Mesenchymal stem cell (in vitro differentiated cells and primary cell): ENCODE results near the gene GFOD1.

Experiments
- DNase-seq: peaks from one replicate; pipeline ENCODE4 v3.0.0-alpha.2; 2013
- H2AFZ ChIP-seq: one replicate; pipeline ENCODE4 v1.6.1; 2013; ENCODE audit warnings: low read depth, mild to moderate bottlenecking, control low read depth, inconsistent platforms, low read length, moderate library complexity
- H2AK5ac ChIP-seq: 2 replicates; pipeline ENCODE4 v1.6.1; 2013; ENCODE audit warnings: low read length, moderate library complexity, mild to moderate bottlenecking, inconsistent platforms; ENCODE audit not compliant: severe bottlenecking
- H2BK120ac ChIP-seq: one replicate; pipeline ENCODE4 v1.6.1; 2013; ENCODE audit warnings: low read depth, mild to moderate bottlenecking, inconsistent platforms, low read length, moderate library complexity
- H2BK12ac ChIP-seq, 2 experiments: one replicate each; pipeline ENCODE4 v1.6.1; 2013; ENCODE audit warnings: inconsistent platforms in 2 of 2, low read length in 2 of 2, mild to moderate bottlenecking in 2 of 2, moderate library complexity in 2 of 2, control low read depth in 1 of 2
- H2BK15ac ChIP-seq: one replicate; pipeline ENCODE4 v1.6.1; 2013; ENCODE audit warnings: mild to moderate bottlenecking, low read depth, inconsistent platforms; ENCODE audit not compliant: poor library complexity, severe bottlenecking
- H2BK5ac ChIP-seq: 2 replicates; pipeline ENCODE4 v1.6.1; 2013; ENCODE audit warnings: low read depth, mild to moderate bottlenecking, low read length, control low read depth, inconsistent platforms; ENCODE audit not compliant: poor library complexity, severe bottlenecking
- H3K14ac ChIP-seq, 2 experiments: one replicate each; pipeline ENCODE4 v1.6.1; 2013; ENCODE audit warnings: inconsistent platforms in 2 of 2, low read length in 2 of 2, control low read depth in 1 of 2, mild to moderate bottlenecking in 1 of 2, moderate library complexity in 1 of 2
- H3K18ac ChIP-seq, 2 experiments: one replicate each; pipeline ENCODE4 v1.6.1; 2013; ENCODE audit warnings: inconsistent platforms in 2 of 2, low read length in 2 of 2, control low read depth in 1 of 2, low read depth in 1 of 2, mild to moderate bottlenecking in 1 of 2
- H3K23ac ChIP-seq, 2 experiments: one replicate each; pipeline ENCODE4 v1.6.1; 2013; ENCODE audit warnings: inconsistent platforms in 2 of 2, low read length in 2 of 2, mild to moderate bottlenecking in 2 of 2, moderate library complexity in 2 of 2, control low read depth in 1 of 2
- H3K27ac ChIP-seq: 2 replicates; pipeline ENCODE4 v1.5.1; 2013; ENCODE audit warnings: mild to moderate bottlenecking, moderate library complexity, low read length, control low read depth, inconsistent platforms; ENCODE audit not compliant: poor library complexity, severe bottlenecking
- H3K27me3 ChIP-seq, 2 experiments: 2 replicates each; pipeline versions ENCODE4 v1.6.1 to v1.7.0; 2013; ENCODE audit warnings: low read length in 2 of 2, mild to moderate bottlenecking in 2 of 2, moderate library complexity in 2 of 2, control low read depth in 1 of 2, inconsistent platforms in 1 of 2; ENCODE audit not compliant: control insufficient read depth in 1 of 2, insufficient read depth in 1 of 2
- H3K36me3 ChIP-seq, 2 experiments: 2 replicates each; pipeline versions ENCODE4 v1.6.1 to v1.7.0; 2013; ENCODE audit warnings: low read length in 2 of 2, control low read depth in 1 of 2, inconsistent platforms in 1 of 2, low read depth in 1 of 2, mild to moderate bottlenecking in 1 of 2; ENCODE audit not compliant: insufficient read depth in 2 of 2, control insufficient read depth in 1 of 2
- H3K4ac ChIP-seq, 2 experiments: one replicate each; pipeline ENCODE4 v1.6.1; 2013; ENCODE audit warnings: inconsistent platforms in 2 of 2, low read length in 2 of 2, mild to moderate bottlenecking in 2 of 2, moderate library complexity in 2 of 2, control low read depth in 1 of 2, low read depth in 1 of 2
- H3K4me1 ChIP-seq: 2 replicates; pipeline ENCODE4 v1.6.1; 2013; ENCODE audit warnings: low read depth, low read length, control low read depth; ENCODE audit not compliant: control insufficient read depth, insufficient read depth
- H3K4me2 ChIP-seq: 2 replicates; pipeline ENCODE4 v1.6.1; 2013; ENCODE audit warnings: low read length, mild to moderate bottlenecking, inconsistent platforms; ENCODE audit not compliant: poor library complexity, severe bottlenecking
- H3K4me3 ChIP-seq, 2 experiments: 2 replicates each; pipeline versions ENCODE4 v1.5.1 to v1.7.0; 2013; ENCODE audit warnings: low read length in 2 of 2, mild to moderate bottlenecking in 2 of 2, control low read depth in 1 of 2, low read depth in 1 of 2; ENCODE audit not compliant: insufficient read depth in 1 of 2
- H3K79me1 ChIP-seq: replicated peaks from 2 replicates; pipeline ENCODE4 v1.6.1; 2013; ENCODE audit warnings: mild to moderate bottlenecking, control low read depth, low read length, inconsistent platforms; ENCODE audit not compliant: poor library complexity, severe bottlenecking
- H3K9ac ChIP-seq: 2 replicates; pipeline ENCODE4 v1.7.0; 2013; ENCODE audit warnings: mild to moderate bottlenecking, low read length, moderate library complexity
- H3K9me3 ChIP-seq: 2 replicates; pipeline ENCODE4 v1.7.0; 2013; ENCODE audit warnings: mild to moderate bottlenecking, low read length; ENCODE audit not compliant: control insufficient read depth
- H4K8ac ChIP-seq: one replicate; pipeline ENCODE4 v1.6.1; 2013; ENCODE audit warnings: inconsistent platforms, mild to moderate bottlenecking, low read length, moderate library complexity
- H4K91ac ChIP-seq: one replicate; pipeline ENCODE4 v1.6.1; 2013; ENCODE audit warnings: mild to moderate bottlenecking, low read length, inconsistent platforms
- WGBS: methylation state at CpG from one replicate; pipeline ENCODE4 v1.1.7; 2013; ENCODE audit warnings: mixed read lengths; 5-methylcytosine and 5-hydroxymethylcytosine counted together

The GFOD1 gene

GRCh38 chr6:13400772-13401171 is 86.6 kb downstream of the GFOD1 start:
- H3K9ac ChIP-seq = no peak overlapping the region

GRCh38 chr6:13398421-13398994 is 88.9 kb downstream of the GFOD1 start:
- H3K79me1 ChIP-seq = peaks cover 9% of the 10 kb centered on the region
- no peaks in the 10 kb centered on the region for H3K27me3 ChIP-seq
- H3K4me2 ChIP-seq = no peak overlapping the region
- no peak overlapping the region for H3K18ac ChIP-seq
- H3K14ac ChIP-seq = no peak overlapping the region
- H3K4me3 ChIP-seq = no peak overlapping the region
- no peak for DNase-seq
- H2BK15ac ChIP-seq = no peak overlapping the region
- H3K4me1 ChIP-seq = peaks cover 5% of the 10 kb centered on the region
- no peak overlapping the region for H4K91ac ChIP-seq
- H2AK5ac ChIP-seq = no peak overlapping the region
- H2BK12ac ChIP-seq = no peak overlapping the region
- no peaks in the 10 kb centered on the region for H3K9me3 ChIP-seq
- no peaks in the 10 kb centered on the region for H3K36me3 ChIP-seq
- no peak overlapping the region for H2AFZ ChIP-seq
- H3K23ac ChIP-seq = no peak overlapping the region
- no peak overlapping the region for H2BK120ac ChIP-seq
- WGBS = 51% methylated on average over 8 of the region's 9 CpGs
- no peak overlapping the region for H2BK5ac ChIP-seq
- H4K8ac ChIP-seq = no peak overlapping the region
- H3K9ac ChIP-seq = no peak overlapping the region
- H3K27ac ChIP-seq = no peak overlapping the region
- H3K4ac ChIP-seq = no peak overlapping the region

More at GRCh38 chr6:13400772-13401171, 86.6 kb downstream of the GFOD1 start:
- H3K36me3 ChIP-seq = no peaks in the 10 kb centered on the region
- H3K4me2 ChIP-seq = no peak overlapping the region
- no peaks in the 10 kb centered on the region for H3K9me3 ChIP-seq
- H3K23ac ChIP-seq = no peak overlapping the region
- H3K14ac ChIP-seq = no peak overlapping the region
- no peak overlapping the region for H3K18ac ChIP-seq
- H2BK15ac ChIP-seq = no peak overlapping the region
- no peak overlapping the region for H2BK5ac ChIP-seq
- DNase-seq = no peak
- no peak overlapping the region for H3K4me3 ChIP-seq
- no peak overlapping the region for H3K27ac ChIP-seq
- no peaks in the 10 kb centered on the region for H3K27me3 ChIP-seq
- H2AK5ac ChIP-seq = no peak overlapping the region
- H3K4ac ChIP-seq = no peak overlapping the region
- no peak overlapping the region for H2BK12ac ChIP-seq
- no peak overlapping the region for H2BK120ac ChIP-seq
- WGBS = 94% methylated on average over 2 of the region's 3 CpGs
- H3K4me1 ChIP-seq = peaks cover under 1% of the 10 kb centered on the region
- no peak overlapping the region for H4K8ac ChIP-seq
- H4K91ac ChIP-seq = no peak overlapping the region
- H2AFZ ChIP-seq = no peak overlapping the region
- peaks cover 8% of the 10 kb centered on the region for H3K79me1 ChIP-seq

GRCh38 chr6:13398069-13398381 is 89.4 kb downstream of the GFOD1 start:
- H3K27ac ChIP-seq = no peak overlapping the region
- no peak overlapping the region for H2BK5ac ChIP-seq
- H2BK12ac ChIP-seq = no peak overlapping the region
- H3K79me1 ChIP-seq = peaks cover 9% of the 10 kb centered on the region
- no peak overlapping the region for H4K8ac ChIP-seq
- H3K4ac ChIP-seq = no peak overlapping the region
- no peaks in the 10 kb centered on the region for H3K27me3 ChIP-seq
- no peak overlapping the region for H2AFZ ChIP-seq
- no peak overlapping the region for H3K14ac ChIP-seq
- 92% methylated on average over 4 of the region's 6 CpGs for WGBS
- no peaks in the 10 kb centered on the region for H3K36me3 ChIP-seq
- no peak overlapping the region for H2BK15ac ChIP-seq
- peaks cover 5% of the 10 kb centered on the region for H3K4me1 ChIP-seq
- no peak overlapping the region for H4K91ac ChIP-seq
- H2AK5ac ChIP-seq = no peak overlapping the region
- H3K4me2 ChIP-seq = no peak overlapping the region
- DNase-seq = no peak
- H3K23ac ChIP-seq = no peak overlapping the region
- H2BK120ac ChIP-seq = no peak overlapping the region
- no peak overlapping the region for H3K4me3 ChIP-seq
- H3K18ac ChIP-seq = no peak overlapping the region
- no peak overlapping the region for H3K9ac ChIP-seq
- H3K9me3 ChIP-seq = no peaks in the 10 kb centered on the region

- H3K4me3 ChIP-seq = no peak overlapping the region
- H3K9me3 ChIP-seq = no peaks in the 10 kb centered on the region
- no peak overlapping the region for H3K23ac ChIP-seq
- no peak overlapping the region for H3K14ac ChIP-seq
- no peak overlapping the region for H3K4ac ChIP-seq
- H3K27me3 ChIP-seq = no peaks in the 10 kb centered on the region
- no peak overlapping the region for H2BK15ac ChIP-seq
- 78% methylated on average over 7 of the region's 9 CpGs for WGBS
- H3K4me1 ChIP-seq = peaks cover 5% of the 10 kb centered on the region
- H3K27ac ChIP-seq = no peak overlapping the region
- no peak overlapping the region for H2BK12ac ChIP-seq
- H4K91ac ChIP-seq = no peak overlapping the region
- no peak overlapping the region for H2BK120ac ChIP-seq
- no peak for DNase-seq
- no peak overlapping the region for H2BK5ac ChIP-seq
- H3K36me3 ChIP-seq = no peaks in the 10 kb centered on the region
- H3K4me2 ChIP-seq = no peak overlapping the region
- no peak overlapping the region for H3K18ac ChIP-seq
- no peak overlapping the region for H2AK5ac ChIP-seq
- peaks cover 9% of the 10 kb centered on the region for H3K79me1 ChIP-seq
- no peak overlapping the region for H4K8ac ChIP-seq
- H2AFZ ChIP-seq = no peak overlapping the region
- no peak overlapping the region for H3K9ac ChIP-seq
Measured at GRCh38 chr6:13397359-13398068, 89.9 kb downstream of the GFOD1 start.
